HAP-1 (cell line): Measurements from ENCODE around the gene NMRK2.
"Not testable (repeated sequence)": the region's sequence is repeated elsewhere in the genome, so short reads cannot be mapped to it uniquely, and the experiment has no call there.

ENCODE experiments used
- DNase-seq, 2 experiments: peaks; one replicate each; pipeline ENCODE4 v3.0.0-alpha.2; 2016 to 2020; ENCODE audit warnings: low spot score in 2 of 2
- H3K27me3 ChIP-seq: fragments of 250-450 bp; sonication (Bioruptor Pico); 2 replicates; pipeline ENCODE4 v1.5.1; 2020; ENCODE audit warnings: low read depth, mild to moderate bottlenecking, moderate library complexity
- H3K36me3 ChIP-seq: fragments of 250-450 bp; sonication (Bioruptor Pico); replicated peaks from 2 replicates; pipeline ENCODE4 v1.5.1; 2020; ENCODE audit warnings: mild to moderate bottlenecking
- H3K4me1 ChIP-seq: fragments of 250-450 bp; sonication (Bioruptor Pico); 2 replicates; pipeline ENCODE4 v1.5.1; 2020; ENCODE audit warnings: mild to moderate bottlenecking
- H3K4me3 ChIP-seq: fragments of 250-450 bp; sonication (Bioruptor Pico); 2 replicates; pipeline ENCODE4 v1.5.1; 2020; ENCODE audit warnings: mild to moderate bottlenecking, moderate library complexity
- H3K9me3 ChIP-seq: fragments of 250-450 bp; sonication (Bioruptor Pico); 2 replicates; pipeline ENCODE4 v1.5.1; 2020; ENCODE audit warnings: mild to moderate bottlenecking, moderate library complexity
- in situ Hi-C: fragments of 300-500 bp; cut with MboI; formaldehyde crosslinking; loops from 3 replicates; pipeline ENCODE4 v1.14.3; 2020; ENCODE audit warnings: low sequenced_read_pairs, inconsistent platforms, mixed read lengths

NMRK2 gene

DNA sequence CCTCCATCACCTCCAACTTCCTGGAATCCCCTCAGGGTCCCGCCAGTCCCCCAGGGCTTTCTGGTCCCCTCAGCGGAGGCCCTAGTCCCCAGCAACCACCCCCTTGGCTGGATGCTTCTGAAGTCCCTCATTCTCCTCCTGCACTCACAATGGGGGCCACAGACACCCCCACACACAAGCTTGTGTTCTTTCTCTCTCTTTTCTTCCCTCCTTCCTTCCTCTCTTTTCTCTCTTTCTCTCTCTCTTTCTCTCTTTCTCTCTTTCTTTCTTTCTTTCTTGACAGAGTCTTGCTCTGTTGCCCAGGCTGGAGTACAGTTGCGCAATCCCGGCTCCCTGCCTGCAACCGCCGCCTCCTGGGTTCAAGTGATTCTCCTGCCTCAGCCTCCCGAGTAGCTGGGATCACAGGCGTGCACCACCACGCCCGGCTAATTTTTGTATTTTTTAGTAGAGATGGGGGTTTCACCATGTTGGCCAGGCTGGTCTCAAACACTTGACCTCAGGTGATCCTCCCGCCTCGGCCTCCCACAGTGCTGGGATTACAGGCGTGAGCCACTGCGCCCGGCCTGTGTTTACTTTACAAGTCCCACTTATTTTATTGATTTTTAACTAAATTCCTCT, 14.6 kb downstream of the NMRK2 start:
- not testable (repeated sequence) for H3K4me3 ChIP-seq

DNA sequence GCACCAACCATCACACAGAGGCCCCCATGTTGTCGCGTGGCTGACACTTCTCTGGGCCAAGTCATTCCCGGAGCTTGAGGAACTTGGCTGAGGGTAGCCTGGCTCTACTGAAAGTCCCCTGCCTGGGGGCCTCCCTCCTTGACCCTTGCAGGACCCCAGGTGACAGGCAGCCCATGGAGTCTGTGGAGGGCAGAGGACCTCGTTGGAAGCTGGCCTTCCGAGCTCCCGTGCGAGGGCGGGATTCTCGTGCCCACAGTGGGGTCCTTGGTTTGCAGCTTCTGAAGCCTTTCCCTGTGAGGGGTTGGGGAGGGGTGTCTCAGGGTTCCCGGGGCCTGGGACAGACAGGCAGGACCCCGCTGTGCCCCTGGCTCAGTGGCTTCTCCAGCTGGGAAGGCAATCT, 16.4 kb downstream of the NMRK2 start:
- Histone ChIP-seq H3K4me1 (no peaks in the 10 kb centered on the region), H3K27me3 (no peaks in the 10 kb centered on the region), H3K9me3 (no peaks in the 10 kb centered on the region), H3K4me3 (no peak overlapping the region), H3K36me3 (no peaks in the 10 kb centered on the region)
- no peak for DNase-seq
- in situ Hi-C loops, result no loop called here

More for the DNA sequence above, 14.6 kb downstream of the NMRK2 start:
- in situ Hi-C loops, H3K9me3 ChIP-seq, H3K36me3 ChIP-seq, H3K27me3 ChIP-seq, DNase-seq, H3K4me1 ChIP-seq: not testable (repeated sequence)

DNA sequence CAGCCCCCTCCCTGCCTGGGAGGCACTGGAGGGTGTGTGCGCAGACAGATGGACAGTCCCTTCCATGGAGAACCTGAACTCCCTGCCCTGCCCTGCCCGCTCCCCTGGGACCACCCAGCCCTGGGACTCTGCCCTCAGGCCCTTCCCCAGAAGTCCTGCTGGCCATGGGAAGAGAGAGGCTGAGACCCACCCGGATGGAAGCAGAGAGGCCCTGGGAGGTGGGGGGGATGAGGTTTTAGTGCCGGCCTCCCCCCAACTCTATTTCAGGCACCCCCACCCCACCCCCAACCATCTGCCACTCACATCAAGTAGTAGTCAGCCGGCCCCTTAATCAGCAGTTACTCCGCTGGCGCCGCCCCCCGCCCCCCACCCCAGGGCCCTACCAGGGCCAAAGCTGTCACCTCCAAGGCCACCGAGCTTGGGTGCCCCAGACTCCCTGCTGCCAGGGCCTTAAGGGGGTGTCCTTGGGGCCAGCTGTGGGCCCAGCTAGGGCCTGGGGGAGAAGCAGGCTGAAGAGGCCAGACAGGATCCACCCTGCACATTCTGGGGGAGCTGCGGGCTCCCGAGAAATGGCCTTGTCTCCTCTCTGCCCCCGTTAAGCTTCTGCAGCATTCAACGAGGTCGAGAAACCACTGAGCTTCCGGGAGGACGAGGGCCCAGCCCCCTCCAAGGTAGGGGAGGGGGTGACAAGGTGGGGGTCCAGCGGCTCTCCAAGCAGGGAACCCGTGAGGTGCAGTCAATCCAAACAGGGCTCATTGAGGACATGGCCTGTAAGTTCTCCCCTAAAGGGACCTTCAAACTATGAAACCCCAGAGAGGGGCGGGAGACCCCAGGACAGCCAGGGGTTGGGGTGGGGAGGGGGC, 17.4 kb downstream of the NMRK2 start:
- no peaks in the 10 kb centered on the region for H3K36me3 ChIP-seq
- no peaks in the 10 kb centered on the region for H3K27me3 ChIP-seq
- no peaks in the 10 kb centered on the region for H3K9me3 ChIP-seq
- no peak for DNase-seq
- in situ Hi-C loops, result no loop called here
- H3K4me3 ChIP-seq, result no peak overlapping the region
- no peaks in the 10 kb centered on the region for H3K4me1 ChIP-seq

DNA sequence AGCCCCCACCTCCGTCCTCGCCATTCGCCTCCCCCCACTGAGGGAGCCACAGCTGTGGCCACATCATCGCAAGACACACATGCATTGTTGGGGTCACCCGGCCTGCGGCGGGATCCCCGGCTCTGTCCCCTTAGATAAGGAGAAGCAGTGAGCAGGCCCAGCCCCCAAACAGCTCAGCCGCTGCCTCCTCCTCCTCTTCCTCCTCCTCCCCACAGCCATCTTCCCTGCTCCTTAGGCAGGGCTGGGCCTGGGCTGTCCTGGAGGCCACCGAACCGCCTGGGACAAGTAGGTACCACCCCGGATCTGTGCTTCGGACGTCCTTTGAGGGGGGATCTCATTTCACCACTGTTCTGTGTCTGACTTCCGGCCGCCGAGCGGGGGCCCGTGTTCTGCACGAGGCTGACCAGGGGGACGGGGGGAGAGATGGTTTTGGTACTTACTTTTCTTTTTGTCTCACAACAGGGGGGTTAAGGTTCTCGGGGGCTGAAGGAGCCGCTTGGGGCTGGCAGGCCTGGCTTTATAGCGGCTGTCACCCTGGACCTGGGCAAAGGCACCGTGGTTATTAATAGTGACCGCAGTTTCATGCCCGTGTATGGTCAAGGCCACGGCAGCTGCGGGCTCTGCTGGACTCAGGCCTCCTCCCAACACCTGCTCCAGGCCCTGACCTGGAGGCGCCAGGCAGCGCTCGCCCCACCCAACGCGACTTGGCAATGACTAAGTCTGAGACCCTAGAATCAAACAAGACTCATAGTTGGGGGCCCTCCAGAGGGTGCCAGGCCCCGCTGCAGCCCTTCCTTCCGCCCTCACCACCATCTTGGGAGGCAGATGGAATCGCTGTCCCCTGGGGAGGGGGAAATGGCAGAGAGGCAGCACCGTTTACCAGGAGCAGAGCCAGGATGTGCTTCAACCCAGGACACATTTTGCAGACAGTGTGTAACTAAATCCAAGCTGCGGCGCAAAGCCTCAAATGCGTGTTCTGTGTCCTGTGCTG, 18.3 kb downstream of the NMRK2 start:
- Histone ChIP-seq H3K27me3 (no peaks in the 10 kb centered on the region), H3K9me3 (no peaks in the 10 kb centered on the region), H3K4me3 (no peak overlapping the region), H3K36me3 (no peaks in the 10 kb centered on the region), H3K4me1 (no peaks in the 10 kb centered on the region)
- no peak for DNase-seq
- in situ Hi-C loops, result no loop called here

DNA sequence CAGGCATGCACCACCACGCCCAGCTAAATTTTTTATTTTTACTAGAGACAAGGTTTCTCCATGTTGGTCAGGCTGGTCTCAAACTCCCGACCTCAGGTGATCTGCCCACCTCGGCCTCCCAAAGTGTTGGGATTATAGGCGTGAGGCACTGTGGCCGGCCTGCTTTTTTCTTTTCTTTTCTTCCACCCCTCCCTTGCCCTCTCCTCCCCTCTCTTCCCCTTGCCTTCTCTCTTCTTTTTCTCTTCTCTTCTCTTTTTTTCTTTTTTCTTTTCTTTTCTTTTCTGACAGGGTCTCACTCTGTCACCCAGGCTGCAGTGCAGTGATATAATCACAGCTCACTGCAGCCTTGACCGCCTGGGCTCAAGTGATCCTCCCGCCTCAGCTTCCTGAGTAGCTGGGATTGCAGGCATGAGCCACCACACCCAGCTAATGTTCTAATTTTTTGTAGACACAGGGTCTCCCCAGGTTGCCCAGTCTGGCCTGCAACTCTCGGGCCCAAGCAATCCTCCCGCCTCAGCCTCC, 19.9 kb downstream of the NMRK2 start:
- in situ Hi-C loops, H3K4me1 ChIP-seq, DNase-seq, H3K9me3 ChIP-seq, H3K4me3 ChIP-seq, H3K36me3 ChIP-seq, H3K27me3 ChIP-seq: not testable (repeated sequence)

DNA sequence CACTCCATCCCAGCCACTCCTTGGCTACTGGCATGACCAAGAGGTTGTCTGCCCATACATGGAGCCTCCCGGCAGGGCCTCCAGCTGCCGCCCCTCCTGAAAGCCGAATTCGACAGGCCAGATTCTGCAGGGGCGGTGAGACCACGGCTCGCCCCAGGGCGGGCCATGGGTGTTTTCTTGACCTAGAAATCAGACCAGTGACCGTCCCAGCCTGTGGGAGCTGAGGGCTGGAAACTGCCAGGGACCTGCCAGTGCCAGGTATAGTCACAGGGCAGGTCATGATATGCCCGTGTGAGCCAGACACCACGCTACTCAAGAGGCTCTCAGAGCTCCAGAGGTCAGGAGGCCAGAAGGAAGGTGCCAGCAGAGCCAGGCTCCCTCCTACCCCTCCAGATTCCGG, 21.2 kb downstream of the NMRK2 start:
- H3K9me3 ChIP-seq, result no peaks in the 10 kb centered on the region
- H3K27me3 ChIP-seq, result no peaks in the 10 kb centered on the region
- peaks cover 14% of the 10 kb centered on the region for H3K36me3 ChIP-seq
- H3K4me3 ChIP-seq, result no peak overlapping the region
- in situ Hi-C loops, result no loop called here
- no peak for DNase-seq
- H3K4me1 ChIP-seq, result no peaks in the 10 kb centered on the region

DNA sequence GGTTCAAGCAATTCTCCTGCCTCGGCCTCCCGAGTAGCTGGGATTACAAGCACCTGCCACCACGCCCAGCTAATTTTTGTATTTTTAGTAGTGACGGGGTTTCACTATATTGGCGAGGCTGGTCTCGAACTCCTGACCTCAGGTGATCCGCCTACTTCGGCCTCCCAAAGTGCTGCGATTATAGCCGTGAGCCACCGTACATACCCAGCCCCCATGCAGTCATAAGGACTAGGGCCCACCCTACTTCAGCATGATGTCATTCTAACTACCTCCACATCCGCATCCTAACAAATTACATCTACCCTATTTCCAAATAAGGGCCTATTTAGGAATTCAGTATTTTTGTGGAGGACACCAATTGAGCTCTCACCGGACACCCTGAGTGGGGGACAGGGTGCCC, 22.4 kb downstream of the NMRK2 start:
- H3K27me3 ChIP-seq, H3K4me3 ChIP-seq, DNase-seq, H3K4me1 ChIP-seq, in situ Hi-C loops, H3K9me3 ChIP-seq: not testable (repeated sequence)
- H3K36me3 ChIP-seq, result peaks cover 25% of the 10 kb centered on the region

DNA sequence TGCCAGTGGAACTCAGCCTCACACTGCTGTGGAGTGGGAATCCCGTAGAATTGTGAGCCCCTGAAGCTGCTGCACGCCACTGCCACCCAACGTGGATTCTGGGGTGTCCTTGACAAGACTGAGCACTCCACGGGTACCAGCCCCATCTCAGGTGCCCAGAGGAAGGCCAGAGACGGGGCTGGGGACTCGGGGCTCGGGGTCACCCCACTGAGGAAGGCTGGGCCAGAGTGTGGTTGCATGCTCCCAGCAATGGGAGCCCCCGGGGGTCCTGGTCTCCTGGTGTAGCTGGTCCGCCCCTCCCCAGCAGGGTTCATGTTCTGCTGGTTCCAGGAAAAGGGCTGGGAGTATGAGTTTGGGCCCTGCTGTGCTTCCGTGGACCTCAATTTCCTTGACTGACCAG, 22.8 kb downstream of the NMRK2 start:
- peaks cover 27% of the 10 kb centered on the region for H3K36me3 ChIP-seq
- H3K4me3 ChIP-seq, result no peak overlapping the region
- no peaks in the 10 kb centered on the region for H3K27me3 ChIP-seq
- no peaks in the 10 kb centered on the region for H3K4me1 ChIP-seq
- in situ Hi-C loops, result no loop called here
- no peak for DNase-seq
- no peaks in the 10 kb centered on the region for H3K9me3 ChIP-seq

DNA sequence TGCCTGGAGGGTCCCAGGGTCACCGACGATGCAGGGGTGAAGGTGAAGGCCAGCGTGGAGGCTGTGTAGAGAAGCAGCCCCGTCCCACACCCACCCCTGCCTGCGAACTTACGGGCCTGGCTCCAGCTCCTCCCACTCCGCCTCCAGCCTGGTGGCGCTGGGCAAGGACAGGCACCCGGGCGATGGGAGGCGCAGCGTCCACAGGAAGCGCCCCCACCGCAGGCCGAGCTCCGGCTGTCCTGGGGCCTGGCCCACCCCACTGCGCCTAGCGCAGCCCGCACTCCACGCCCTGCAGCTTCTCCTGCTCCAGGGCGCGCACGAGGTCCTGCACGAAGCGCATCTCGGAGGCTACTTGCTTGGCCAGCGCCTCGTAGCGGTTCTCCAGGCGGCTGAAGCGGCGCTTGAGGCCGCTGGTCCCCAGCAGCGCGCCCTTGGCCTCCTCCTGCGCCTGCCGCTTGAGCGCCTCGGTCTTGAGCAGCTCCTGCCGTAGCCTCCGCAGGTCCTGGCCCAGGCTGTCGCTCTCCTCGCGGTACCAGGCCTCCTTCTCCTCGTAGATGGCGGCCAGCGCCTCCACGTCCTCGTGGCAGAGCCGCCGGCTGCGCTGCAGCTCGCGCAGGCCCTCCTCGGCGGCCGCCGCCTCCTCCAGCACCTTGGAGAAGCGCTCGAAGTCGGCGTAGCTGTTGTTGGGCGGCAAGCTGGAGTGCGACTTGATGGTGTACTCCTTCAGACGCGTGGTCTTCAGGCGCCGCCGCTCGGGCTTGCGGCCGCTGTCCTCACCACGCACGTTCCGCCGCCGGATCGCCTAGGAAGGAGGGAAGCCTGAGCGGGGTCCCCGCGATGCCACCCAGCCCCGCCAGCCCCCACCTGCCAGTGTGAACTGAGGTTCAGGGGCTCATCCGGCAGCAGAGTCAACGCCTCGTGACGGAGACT, 26.2 kb downstream of the NMRK2 start:
- Histone ChIP-seq H3K36me3 (peaks cover 52% of the 10 kb centered on the region), H3K27me3 (no peaks in the 10 kb centered on the region), H3K4me1 (no peaks in the 10 kb centered on the region), H3K9me3 (no peaks in the 10 kb centered on the region), H3K4me3 (no peak overlapping the region)
- in situ Hi-C loops, result no loop called here
- no peak for DNase-seq

DNA sequence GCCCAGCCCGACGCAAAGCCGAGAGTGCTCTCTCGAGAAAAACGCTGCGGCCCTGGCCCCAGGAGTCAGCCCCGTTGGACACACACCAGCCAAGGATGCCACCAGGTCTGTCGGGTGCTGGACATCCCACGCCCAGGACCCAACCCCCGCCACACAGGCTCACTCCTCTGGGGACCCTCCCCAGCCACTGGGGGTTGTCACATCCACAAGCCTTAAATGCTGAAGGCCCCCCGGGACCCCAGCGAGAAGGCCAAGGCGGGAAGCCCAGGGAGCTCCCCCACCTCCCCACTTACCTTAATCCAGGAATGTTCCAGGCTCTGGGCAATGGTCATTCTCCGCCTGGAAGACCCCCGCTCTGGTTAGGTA, 26.9 kb downstream of the NMRK2 start:
- peaks cover 56% of the 10 kb centered on the region for H3K36me3 ChIP-seq
- no peak overlapping the region for H3K4me3 ChIP-seq
- no peaks in the 10 kb centered on the region for H3K4me1 ChIP-seq
- DNase-seq, result no peak
- in situ Hi-C loops, result no loop called here
- no peaks in the 10 kb centered on the region for H3K27me3 ChIP-seq
- H3K9me3 ChIP-seq, result no peaks in the 10 kb centered on the region

DNA sequence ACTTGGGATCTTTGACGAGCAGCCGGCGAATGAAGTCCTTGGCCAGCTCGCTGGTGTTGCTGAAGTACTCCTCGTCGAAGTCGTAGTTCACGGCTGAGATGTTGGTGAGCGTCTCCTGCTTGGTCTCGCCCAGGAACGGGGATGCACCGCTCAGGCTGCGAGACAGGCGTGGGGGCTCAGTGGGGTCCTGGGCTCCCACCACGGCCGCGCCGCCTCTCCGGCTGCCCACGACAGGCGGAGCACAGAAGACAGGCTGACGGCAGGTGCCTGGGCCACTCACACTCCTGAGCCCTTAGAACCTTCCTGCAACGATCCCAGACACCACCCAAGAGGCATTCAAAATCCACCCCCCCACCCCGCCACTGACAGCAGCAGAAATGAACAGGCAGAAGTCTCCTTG, 28.1 kb downstream of the NMRK2 start:
- H3K27me3 ChIP-seq, result no peaks in the 10 kb centered on the region
- no peak overlapping the region for H3K4me3 ChIP-seq
- DNase-seq, result no peak
- H3K4me1 ChIP-seq, result no peaks in the 10 kb centered on the region
- in situ Hi-C loops, result no loop called here
- H3K9me3 ChIP-seq, result no peaks in the 10 kb centered on the region
- H3K36me3 ChIP-seq, result peaks cover 68% of the 10 kb centered on the region

DNA sequence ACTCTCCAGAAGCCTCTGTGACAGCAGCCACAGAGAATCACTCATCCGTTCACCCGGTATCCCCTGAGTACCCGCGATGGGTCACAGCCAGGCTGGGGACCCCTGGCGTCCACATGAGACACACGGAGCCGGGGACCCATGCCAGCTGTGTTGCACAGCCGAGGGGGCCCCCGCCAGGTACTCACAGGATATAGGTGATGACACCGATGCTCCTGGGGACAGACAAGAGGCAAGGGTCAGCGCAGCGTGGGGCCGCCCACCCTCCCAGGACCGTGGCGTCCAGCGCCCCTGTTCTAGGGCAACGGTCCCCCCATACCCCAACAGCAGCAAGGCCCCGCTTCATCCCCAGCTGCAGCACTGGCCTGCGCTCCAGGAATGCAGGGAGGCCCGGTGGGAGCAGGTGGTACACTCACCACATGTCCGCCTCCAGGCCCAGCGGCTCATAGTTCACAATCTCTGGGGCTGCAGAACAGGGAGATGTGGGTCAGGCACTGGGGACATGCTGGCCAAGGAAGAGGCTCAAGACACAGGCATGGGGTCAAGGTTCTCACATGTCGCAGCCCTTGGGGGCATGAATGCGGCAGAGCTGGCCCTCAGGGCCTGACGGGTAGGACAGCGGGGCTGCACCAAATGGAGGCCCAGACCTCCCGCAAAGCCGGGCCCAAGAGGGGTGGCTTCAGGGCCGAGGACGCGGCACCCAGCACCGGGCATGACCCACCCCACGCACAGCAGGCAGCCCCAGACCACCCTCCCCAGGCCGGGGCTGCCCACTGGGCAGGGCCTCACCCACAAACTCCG, 30.8 kb downstream of the NMRK2 start:
- Histone ChIP-seq H3K4me3 (no peak overlapping the region), H3K4me1 (0 out of 2 replicates have a peak, but pooled peaks cover 2% of the 10 kb centered on the region), H3K9me3 (no peaks in the 10 kb centered on the region), H3K27me3 (no peaks in the 10 kb centered on the region), H3K36me3 (peaks cover 82% of the 10 kb centered on the region)
- in situ Hi-C loops, result no loop called here
- no peak for DNase-seq
